Endothelial cell of umbilical vein (primary cell): ENCODE data around the gene MECR. TPM values are rescaled to one million over a fixed set of nuclear protein-coding genes. Genes with fewer than 3 reads are reported as not detected.

ENCODE experiments used
- BruUV-seq: library from RNA; stranded (reverse); fragments of 400-500 nt; replicated peaks from 2 replicates; lab custom pipeline; 2021; lab: Mats Ljungman, UMichigan
- CTCF ChIA-PET: fragments of 300-600, 350-600 bp; sonication (Branson Sonifier 250); formaldehyde crosslinking; loops from one replicate; lab custom pipeline; 2021; ENCODE audit warnings: antibody characterized with exemption, inconsistent platforms; lab: Charles Lee
- POLR2A ChIA-PET: fragments of 300-600, 350-600 bp; sonication (Branson Sonifier 250); formaldehyde crosslinking; loops from one replicate; lab custom pipeline; 2021; ENCODE audit warnings: antibody characterized with exemption, inconsistent platforms; lab: Charles Lee
- DNase-seq: peaks from one replicate; pipeline ENCODE4 v3.0.0-alpha.2; 2011; ENCODE audit warnings: low read depth, low spot score
- FAIRE-seq: peaks from 2 replicates; lab custom pipeline; 2011; peaks lifted over from hg19 to GRCh38; lab: Jason Lieb, UNC
- H2AFZ ChIP-seq: 2 replicates; pipeline ENCODE4 v1.6.0; 2012; ENCODE audit warnings: low read depth, low read length, control low read depth, inconsistent platforms
- H3K27ac ChIP-seq: 2 replicates; pipeline ENCODE4 v1.5.1; 2011; ENCODE audit warnings: low read depth, mild to moderate bottlenecking, control low read depth, low read length, moderate library complexity; ENCODE audit not compliant: insufficient read depth
- H3K27me3 ChIP-seq, 2 experiments: 2 replicates each; pipeline versions ENCODE4 v1.6.0 to v1.6.1; 2011; ENCODE audit warnings: low read length in 2 of 2, mixed read lengths in 1 of 2; ENCODE audit not compliant: control insufficient read depth in 2 of 2, insufficient read depth in 2 of 2
- H3K36me3 ChIP-seq, 2 experiments: 2 replicates in 1 of 2; 3 replicates in 1 of 2; pipeline ENCODE4 v1.5.1; 2011; ENCODE audit warnings: low read length in 2 of 2, mild to moderate bottlenecking in 1 of 2, moderate library complexity in 1 of 2; ENCODE audit not compliant: control insufficient read depth in 2 of 2, insufficient read depth in 2 of 2; ENCODE audit errors: extremely low read depth in 1 of 2
- H3K4me1 ChIP-seq: 3 replicates; pipeline ENCODE4 v1.5.1; 2011; ENCODE audit warnings: mild to moderate bottlenecking, low read length; ENCODE audit not compliant: control insufficient read depth, insufficient read depth; ENCODE audit errors: extremely low read depth
- H3K4me2 ChIP-seq: 2 replicates; pipeline ENCODE4 v1.6.1; 2011; ENCODE audit warnings: low read length, control low read depth, mixed read lengths; ENCODE audit not compliant: insufficient read depth
- H3K4me3 ChIP-seq, 3 experiments: fragments of 200-600 bp in 1 of 3; sonication (generic), shearing (Covaris generic) in 1 of 3; replicated peaks in 1 of 3; 2 replicates each; pipeline ENCODE4 v1.5.1; 2011 to 2016; ENCODE audit warnings: control low read depth in 3 of 3, low read length in 3 of 3, mild to moderate bottlenecking in 2 of 3, inconsistent platforms in 1 of 3, low read depth in 1 of 3, moderate library complexity in 1 of 3; ENCODE audit not compliant: insufficient read depth in 1 of 3
- H3K79me2 ChIP-seq: 2 replicates; pipeline ENCODE4 v1.6.0; 2012; ENCODE audit warnings: low read length, inconsistent platforms; ENCODE audit not compliant: control insufficient read depth, insufficient read depth
- H3K9ac ChIP-seq: replicated peaks from 2 replicates; pipeline ENCODE3; 2011; ENCODE audit warnings: low read length, control low read depth; ENCODE audit not compliant: insufficient read depth; ENCODE audit errors: extremely low read depth
- H3K9me1 ChIP-seq: replicated peaks from 3 replicates; pipeline ENCODE4 v1.6.0; 2011; ENCODE audit warnings: mild to moderate bottlenecking, low read length; ENCODE audit not compliant: control insufficient read depth, insufficient read depth; ENCODE audit errors: extremely low read depth
- H3K9me3 ChIP-seq: replicated peaks from 2 replicates; pipeline ENCODE4 v1.5.1; 2012; ENCODE audit warnings: low read length, inconsistent platforms; ENCODE audit not compliant: control insufficient read depth, insufficient read depth
- H4K20me1 ChIP-seq: replicated peaks from 2 replicates; pipeline ENCODE3; 2011; ENCODE audit warnings: mild to moderate bottlenecking, low read length; ENCODE audit not compliant: control insufficient read depth, insufficient read depth; ENCODE audit errors: extremely low read depth
- CTCF ChIP-seq, 2 donors: IDR thresholded peaks; 1 replicate in 1 of 2; 2 replicates in 1 of 2; pipeline ENCODE4 v1.5.1; 2011; ENCODE audit warnings: low read length in 2 of 2, mild to moderate bottlenecking in 2 of 2, moderate library complexity in 2 of 2, control low read depth in 1 of 2, inconsistent platforms in 1 of 2, low read depth in 1 of 2; ENCODE audit not compliant: insufficient read depth in 1 of 2; ENCODE audit errors: extremely low read depth in 1 of 2
- EZH2 ChIP-seq: IDR thresholded peaks from 2 replicates; pipeline ENCODE4 v1.6.1; 2012; ENCODE audit warnings: borderline replicate concordance, low read depth, mild to moderate bottlenecking, moderate library complexity, low read length, inconsistent platforms; ENCODE audit not compliant: severe bottlenecking
- FOS ChIP-seq: IDR thresholded peaks from 2 replicates; pipeline ENCODE4 v1.6.1; 2011; ENCODE audit warnings: mild to moderate bottlenecking, low read length, moderate library complexity, borderline replicate concordance; ENCODE audit not compliant: insufficient read depth
- GATA2 ChIP-seq: IDR thresholded peaks from 2 replicates; pipeline ENCODE4 v1.7.0; 2011; ENCODE audit warnings: low read depth, mild to moderate bottlenecking, moderate library complexity, mixed read lengths, low read length; ENCODE audit not compliant: insufficient read length, insufficient read depth
- JUN ChIP-seq: IDR thresholded peaks from 2 replicates; pipeline ENCODE4 v1.6.1; 2011; ENCODE audit warnings: borderline replicate concordance, low read depth; ENCODE audit not compliant: insufficient read length, insufficient read depth
- MYC ChIP-seq: IDR thresholded peaks from one replicate; pipeline ENCODE4 v1.6.1; 2011; ENCODE audit warnings: mild to moderate bottlenecking, low read depth, low read length
- POLR2A ChIP-seq: IDR thresholded peaks from 2 replicates; pipeline ENCODE4 v1.6.1; 2012; ENCODE audit warnings: low read depth, mild to moderate bottlenecking, control low read depth, low read length
- POLR2AphosphoS5 ChIP-seq: IDR thresholded peaks from 2 replicates; pipeline ENCODE4 v1.6.1; 2012; ENCODE audit warnings: low read depth, mild to moderate bottlenecking, control low read depth, low read length, moderate library complexity; ENCODE audit not compliant: insufficient read depth
- dilution Hi-C: fragments of 300-500 bp; cut with MboI; formaldehyde crosslinking; loops from one replicate; pipeline ENCODE4 v1.15.0; 2019; ENCODE audit warnings: low sequenced_read_pairs; ENCODE audit not compliant: extremely low pct_ligation_motif_present
- intact Hi-C: fragments of 100-400 bp; cut with micrococcal nuclease; formaldehyde crosslinking; loops from one replicate; pipeline ENCODE4 v1.10.0; 2022
- polyA plus RNA-seq, 4 experiments: library from polyadenylated mRNA; depleted of rRNA in 3 of 4; stranded (reverse) in 3 of 4; unstranded in 1 of 4; fragments of >200 nt; gene quantifications; 2 replicates each; pipeline versions ENCODE4 v1.2.1 to v1.2.3, GENCODE V29; 2011 to 2012; ENCODE audit warnings: missing spikeins in 1 of 4
- total RNA-seq: library from RNA; stranded (reverse); gene quantifications from 2 replicates; pipeline ENCODE4 v1.2.3, GENCODE V29; 2021

Gene MECR
- total and polyA plus RNA-seq, 2 donors (not counting 3 experiments of a cell fraction or from before 2014, with no cell fraction given), result 24.6 to 30.1 TPM

DNA sequence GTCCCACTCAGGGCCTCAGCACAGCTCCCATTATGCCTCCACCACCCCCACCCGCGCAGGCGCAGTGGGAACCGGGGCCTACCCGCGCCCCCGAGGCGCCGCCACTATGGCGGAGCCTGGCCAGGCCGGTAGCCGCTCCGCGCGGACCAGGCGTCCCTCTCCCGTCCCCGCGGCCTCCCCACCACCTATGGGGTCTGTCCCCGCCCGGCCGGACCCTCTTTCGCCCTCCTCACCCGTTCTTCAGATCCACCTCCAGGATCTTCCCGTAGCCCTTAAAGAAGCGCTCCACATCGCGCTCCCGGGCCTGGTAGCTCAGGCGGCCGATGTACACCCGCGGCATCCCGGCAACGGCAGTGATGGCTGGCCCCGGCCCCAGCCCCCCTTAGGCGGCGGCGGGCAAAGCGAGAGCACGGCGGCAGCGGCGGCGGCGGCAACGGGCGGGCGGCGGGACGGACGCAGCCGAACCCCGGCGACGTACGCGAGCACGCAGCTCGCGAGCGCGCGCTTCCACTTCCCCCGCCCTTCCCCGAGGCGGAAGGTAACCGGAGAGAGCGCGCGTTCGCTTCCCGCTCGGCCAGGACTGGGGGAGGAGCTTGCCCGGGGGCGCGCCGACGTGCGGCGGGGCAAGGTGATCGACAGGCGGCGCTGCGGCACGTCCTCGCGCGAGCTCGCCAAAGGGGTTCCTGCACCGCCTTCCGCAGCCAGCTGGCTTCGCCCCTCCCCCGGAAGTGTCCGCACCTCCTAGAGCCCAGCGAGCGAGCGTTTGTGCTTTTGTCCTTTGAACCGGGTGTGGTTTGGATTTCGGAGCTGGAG, 49.1 kb downstream of the MECR start, which contains the start of gene SRSF4:
TSS of gene SRSF4 (minus strand) at position 488 of the 813 bp plus-strand sequence. CDS start at position 340, 148 bp downstream.
- H3K9ac ChIP-seq, result peak within 1 kb of the TSS; percentile 100
- FAIRE-seq (peak; percentile 93), DNase-seq (peak; percentile 99)
- peaks cover 49% of the 10 kb centered on the region for H3K79me2 ChIP-seq
- peaks cover 9% of the 10 kb centered on the region for H4K20me1 ChIP-seq
- peak within 1 kb of the TSS; percentile 99 for H3K27ac ChIP-seq
- CTCF ChIA-PET, result interaction anchor here (0.6 to 3.5 kb wide), 20 partner anchors 9 to 1950 kb away, joined by 3 to 55 read pairs (median 4); partner anchors contain the start of genes EPB41 and MECR
- peaks cover 2 to 4% of the 10 kb centered on the region in 2 experiments for H3K36me3 ChIP-seq
- no peak for TF ChIP-seq GATA2
- no peak for TF ChIP-seq FOS
- peak; percentile 87 for TF ChIP-seq POLR2A
- no peak for TF ChIP-seq JUN
- peak; percentile 68 to 84 for TF ChIP-seq CTCF (IDR thresholded peaks at IDR 0.05; ENCODE audit: extremely low read depth in 1 of 2, insufficient read depth in 1 of 2, low read depth in 1 of 2, low read length in 2 of 2)
- TF ChIP-seq MYC, result peak; percentile 39
- peak; percentile 92 for TF ChIP-seq POLR2AphosphoS5
- TF ChIP-seq EZH2, result no peak
- no peaks in the 10 kb centered on the region for H3K27me3 ChIP-seq
- no peaks in the 10 kb centered on the region for H3K9me3 ChIP-seq
- peaks cover 19% of the 10 kb centered on the region for H3K4me1 ChIP-seq
- dilution Hi-C loops (no loop called here), intact Hi-C loops (loop anchor here (1.0 to 5.0 kb wide), 4 partner anchors 21 to 539 kb away; partner anchors contain the start of genes TAF12 and TMEM200B)
- peak within 1 kb of the TSS; percentile 81 to 99 (median 90) for H3K4me3 ChIP-seq
- POLR2A ChIA-PET, result interaction anchor here (0.6 to 1.6 kb wide), 9 partner anchors 9 to 1659 kb away, joined by 3 to 14 read pairs (median 4); partner anchors contain the start of genes RNU11, TMEM200B and YTHDF2
- peak within 1 kb of the TSS; percentile 99 for H3K4me2 ChIP-seq
- BruUV-seq, result no TSS peak
- no peaks in the 10 kb centered on the region for H3K9me1 ChIP-seq
- H2AFZ ChIP-seq, result peak within 1 kb of the TSS; percentile 82
